Measurements from ENCODE around the gene APIP.

DNA sequence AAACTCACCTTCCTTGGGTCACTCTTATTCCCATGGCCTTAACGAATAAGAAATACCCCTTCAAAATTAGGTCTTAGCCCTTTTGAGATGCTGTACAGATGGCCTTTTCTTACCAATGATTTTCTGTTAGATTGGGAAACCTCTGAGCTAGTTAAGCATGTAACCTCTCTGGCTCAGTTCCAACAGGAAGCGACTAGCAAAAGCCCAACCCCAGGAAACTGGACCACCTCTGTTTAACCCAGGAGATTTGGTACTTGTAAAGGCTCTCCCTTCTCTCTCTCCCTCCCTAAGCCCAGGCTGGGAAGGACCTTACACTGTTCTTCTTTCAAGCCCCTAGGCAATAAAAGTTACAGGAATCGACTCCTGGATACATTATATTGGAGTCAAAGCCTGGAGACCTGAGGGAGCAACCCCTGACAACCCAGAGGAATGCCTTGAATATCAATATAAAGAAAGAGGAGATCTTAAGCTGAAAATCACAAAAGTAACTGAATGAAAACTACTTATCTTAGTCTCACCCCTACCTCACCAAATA is 11.7 kb downstream of the APIP start:
- TF ChIP-seq, protein P1, sequence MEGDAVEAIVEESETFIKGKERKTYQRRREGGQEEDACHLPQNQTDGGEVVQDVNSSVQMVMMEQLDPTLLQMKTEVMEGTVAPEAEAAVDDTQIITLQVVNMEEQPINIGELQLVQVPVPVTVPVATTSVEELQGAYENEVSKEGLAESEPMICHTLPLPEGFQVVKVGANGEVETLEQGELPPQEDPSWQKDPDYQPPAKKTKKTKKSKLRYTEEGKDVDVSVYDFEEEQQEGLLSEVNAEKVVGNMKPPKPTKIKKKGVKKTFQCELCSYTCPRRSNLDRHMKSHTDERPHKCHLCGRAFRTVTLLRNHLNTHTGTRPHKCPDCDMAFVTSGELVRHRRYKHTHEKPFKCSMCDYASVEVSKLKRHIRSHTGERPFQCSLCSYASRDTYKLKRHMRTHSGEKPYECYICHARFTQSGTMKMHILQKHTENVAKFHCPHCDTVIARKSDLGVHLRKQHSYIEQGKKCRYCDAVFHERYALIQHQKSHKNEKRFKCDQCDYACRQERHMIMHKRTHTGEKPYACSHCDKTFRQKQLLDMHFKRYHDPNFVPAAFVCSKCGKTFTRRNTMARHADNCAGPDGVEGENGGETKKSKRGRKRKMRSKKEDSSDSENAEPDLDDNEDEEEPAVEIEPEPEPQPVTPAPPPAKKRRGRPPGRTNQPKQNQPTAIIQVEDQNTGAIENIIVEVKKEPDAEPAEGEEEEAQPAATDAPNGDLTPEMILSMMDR (tag by site-specific recombination; IDR thresholded peaks at IDR 0.05): no peak
- TF ChIP-seq ZNF76 (tag by site-specific recombination; IDR thresholded peaks at IDR 0.05; ENCODE audit: borderline replicate concordance, low read depth) (no peak), ZFP3 (tag by site-specific recombination; IDR thresholded peaks at IDR 0.05; ENCODE audit: low read depth) (no peak), ZNF184 (tag by site-specific recombination; IDR thresholded peaks at IDR 0.05) (no peak), MZF1 (tag by site-specific recombination; IDR thresholded peaks at IDR 0.05; ENCODE audit: borderline replicate concordance) (no peak), ZBTB20 (tag by site-specific recombination; IDR thresholded peaks at IDR 0.05) (no peak), ZNF837 (tag by site-specific recombination; IDR thresholded peaks at IDR 0.05) (no peak), ZNF558 (tag by site-specific recombination; IDR thresholded peaks at IDR 0.05) (no peak)
- TF ChIP-seq, protein P2, sequence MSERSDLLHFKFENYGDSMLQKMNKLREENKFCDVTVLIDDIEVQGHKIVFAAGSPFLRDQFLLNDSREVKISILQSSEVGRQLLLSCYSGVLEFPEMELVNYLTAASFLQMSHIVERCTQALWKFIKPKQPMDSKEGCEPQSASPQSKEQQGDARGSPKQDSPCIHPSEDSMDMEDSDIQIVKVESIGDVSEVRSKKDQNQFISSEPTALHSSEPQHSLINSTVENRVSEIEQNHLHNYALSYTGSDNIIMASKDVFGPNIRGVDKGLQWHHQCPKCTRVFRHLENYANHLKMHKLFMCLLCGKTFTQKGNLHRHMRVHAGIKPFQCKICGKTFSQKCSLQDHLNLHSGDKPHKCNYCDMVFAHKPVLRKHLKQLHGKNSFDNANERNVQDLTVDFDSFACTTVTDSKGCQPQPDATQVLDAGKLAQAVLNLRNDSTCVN (tag by site-specific recombination; optimal IDR thresholded peaks at IDR 0.05): no peak
